IPS-20b (cell line): Measurements from ENCODE around the gene RNF11.

Source experiments
- H3K27ac ChIP-seq: one replicate; pipeline ENCODE4 v1.5.1; 2013; ENCODE audit warnings: low read length
- H3K27me3 ChIP-seq: 2 replicates; pipeline ENCODE4 v1.6.1; 2013; ENCODE audit warnings: mild to moderate bottlenecking, low read length, inconsistent platforms; ENCODE audit not compliant: insufficient read depth
- H3K36me3 ChIP-seq: 2 replicates; pipeline ENCODE4 v1.6.1; 2013; ENCODE audit warnings: low read depth, mild to moderate bottlenecking, inconsistent platforms, low read length, moderate library complexity; ENCODE audit not compliant: insufficient read depth
- H3K4me1 ChIP-seq: 2 replicates; pipeline ENCODE4 v1.6.1; 2013; ENCODE audit warnings: mild to moderate bottlenecking, control low read depth, inconsistent platforms, low read length, moderate library complexity; ENCODE audit not compliant: insufficient read depth
- H3K4me3 ChIP-seq: 2 replicates; pipeline ENCODE4 v1.5.1; 2013; ENCODE audit warnings: mild to moderate bottlenecking, low read length, inconsistent platforms
- H3K9ac ChIP-seq: 2 replicates; pipeline ENCODE4 v1.6.1; 2013; ENCODE audit warnings: low read depth, mild to moderate bottlenecking, inconsistent platforms, low read length, moderate library complexity
- H3K9me3 ChIP-seq: 2 replicates; pipeline ENCODE4 v1.6.1; 2013; ENCODE audit warnings: mild to moderate bottlenecking, low read depth, low read length, inconsistent platforms; ENCODE audit not compliant: insufficient read depth

The RNF11 gene

DNA sequence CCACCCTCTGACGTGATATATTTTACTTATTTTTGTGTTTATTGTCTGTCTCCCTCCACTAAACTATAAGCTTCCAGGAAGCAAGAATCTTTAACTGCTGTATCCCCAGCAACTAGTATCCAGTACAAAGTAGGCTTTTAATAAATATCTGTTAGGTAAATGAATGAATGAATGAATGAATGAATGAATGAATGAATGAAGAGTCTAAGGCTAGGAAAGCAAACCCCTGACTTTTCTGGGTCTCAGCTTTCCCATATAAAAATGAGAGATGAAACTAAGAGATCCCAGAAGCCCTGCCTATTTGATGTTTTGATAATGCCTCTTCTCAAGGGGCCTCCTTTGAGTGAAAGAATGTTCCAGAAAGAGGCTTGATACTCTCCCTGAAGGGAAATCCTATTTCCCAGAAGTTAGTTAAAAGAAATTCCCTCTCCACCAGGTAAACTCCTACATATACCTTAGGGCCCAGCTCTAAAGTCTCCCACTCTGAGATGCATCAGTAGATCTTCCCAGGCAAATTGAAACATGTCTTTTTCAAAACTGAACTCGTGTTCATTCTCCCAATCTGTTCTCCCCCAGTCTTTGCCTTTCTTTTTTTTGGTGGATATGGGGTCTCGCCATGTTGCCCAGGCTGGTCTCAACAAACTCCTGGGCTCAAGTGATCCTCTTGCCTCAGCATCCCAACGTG is 86.5 kb downstream of the RNF11 start:
- Histone ChIP-seq H3K4me3 (no peak overlapping the region), H3K36me3 (no peaks in the 10 kb centered on the region), H3K27me3 (no peaks in the 10 kb centered on the region), H3K9me3 (no peaks in the 10 kb centered on the region), H3K9ac (no peak overlapping the region), H3K27ac (no peak overlapping the region), H3K4me1 (peaks cover 2% of the 10 kb centered on the region; the same call in 1 of the 2 replicates)
